Hepatocyte (in vitro differentiated cells): Measurements from ENCODE around the gene NR1I2.

ENCODE experiments used
- CTCF ChIP-seq: fragments of 200-600 bp; sonication (generic); IDR thresholded peaks from 2 replicates; pipeline ENCODE4 v1.5.1; 2016; ENCODE audit warnings: antibody characterized with exemption, mild to moderate bottlenecking; ENCODE audit not compliant: poor library complexity
- EZH2 ChIP-seq: fragments of 200-600 bp; sonication (generic); IDR thresholded peaks from 2 replicates; pipeline ENCODE4 v1.6.1; 2016; ENCODE audit warnings: antibody characterized with exemption, mild to moderate bottlenecking, borderline replicate concordance

- TF ChIP-seq CTCF, result no peak
- no peak for TF ChIP-seq EZH2
These were observed 12.5 kb downstream of the NR1I2 start for GRCh38 chr3:119794401-119794800.
